Smooth muscle cell (in vitro differentiated cells): ENCODE measurements around the gene HAUS8. TPM values are rescaled to one million over a fixed set of nuclear protein-coding genes. Genes with fewer than 3 reads are reported as not detected.

ENCODE experiments used
- DNase-seq: peaks from one replicate; lab custom pipeline; 2025; ENCODE audit not compliant: unreplicated experiment; lab: John Stamatoyannopoulos, UW
- H2AFZ ChIP-seq: fragments of 200-600 bp; sonication (generic); 2 replicates; pipeline ENCODE4 v1.6.0; 2016; ENCODE audit warnings: antibody characterized with exemption, low read depth, mild to moderate bottlenecking
- H3F3A ChIP-seq: fragments of 200-600 bp; sonication (generic); 2 replicates; pipeline ENCODE4 v1.6.0; 2017; ENCODE audit warnings: antibody characterized with exemption, low read depth
- H3K27ac ChIP-seq: fragments of 200-600 bp; sonication (generic); 2 replicates; pipeline ENCODE4 v1.5.1; 2016; ENCODE audit warnings: low read depth, mild to moderate bottlenecking
- H3K27me3 ChIP-seq: fragments of 200-600 bp; sonication (generic); 2 replicates; pipeline ENCODE4 v1.6.1; 2016; ENCODE audit warnings: low read depth, mild to moderate bottlenecking
- H3K36me3 ChIP-seq: fragments of 200-600 bp; sonication (generic); 2 replicates; pipeline ENCODE4 v1.5.1; 2016; ENCODE audit warnings: low read depth
- H3K4me1 ChIP-seq: fragments of 200-600 bp; sonication (generic); 2 replicates; pipeline ENCODE4 v1.5.1; 2016; ENCODE audit warnings: low read depth
- H3K4me2 ChIP-seq: fragments of 200-600 bp; sonication (generic); 2 replicates; pipeline ENCODE4 v1.6.0; 2016; ENCODE audit warnings: mild to moderate bottlenecking
- H3K4me3 ChIP-seq: fragments of 200-600 bp; sonication (generic); 2 replicates; pipeline ENCODE4 v1.5.1; 2016; ENCODE audit warnings: mild to moderate bottlenecking
- H3K79me2 ChIP-seq: fragments of 200-600 bp; sonication (generic); 2 replicates; pipeline ENCODE4 v1.6.0; 2016; ENCODE audit warnings: low read depth, mild to moderate bottlenecking
- H3K9ac ChIP-seq: fragments of 200-600 bp; sonication (generic); 2 replicates; pipeline ENCODE4 v1.6.0; 2016; ENCODE audit warnings: low read depth
- H3K9me3 ChIP-seq: fragments of 200-600 bp; sonication (generic); replicated peaks from 2 replicates; pipeline ENCODE4 v1.5.1; 2016; ENCODE audit warnings: low read depth
- H4K20me1 ChIP-seq: fragments of 200-600 bp; sonication (generic); 2 replicates; pipeline ENCODE4 v1.6.0; 2016; ENCODE audit warnings: low read depth
- CTCF ChIP-seq: fragments of 200-600 bp; sonication (generic); IDR thresholded peaks from 2 replicates; pipeline ENCODE4 v1.5.1; 2017; ENCODE audit warnings: borderline replicate concordance, mild to moderate bottlenecking, antibody characterized with exemption; ENCODE audit not compliant: insufficient read depth, poor library complexity, severe bottlenecking
- WGBS: methylation state at CpG from one replicate; pipeline ENCODE4 v1.1.7; 2016; ENCODE audit warnings: low lambda C conversion rate; 5-methylcytosine and 5-hydroxymethylcytosine counted together
- polyA plus RNA-seq: library from polyadenylated mRNA; unstranded; fragments of >200 nt; fragmentation: Nextera tagmentation; extraction: Ambion mirVana; gene quantifications from 2 replicates; pipeline ENCODE4 v1.2.1, GENCODE V29; 2016
- total RNA-seq: library from RNA; depleted of rRNA; stranded (reverse); fragments of >200 nt; gene quantifications from 2 replicates; pipeline ENCODE4 v1.2.3, GENCODE V29; 2014

HAUS8 gene
- total and polyA plus RNA-seq, 2 experiments from 2014 or later, result 6.3 to 7.4 TPM

DNA sequence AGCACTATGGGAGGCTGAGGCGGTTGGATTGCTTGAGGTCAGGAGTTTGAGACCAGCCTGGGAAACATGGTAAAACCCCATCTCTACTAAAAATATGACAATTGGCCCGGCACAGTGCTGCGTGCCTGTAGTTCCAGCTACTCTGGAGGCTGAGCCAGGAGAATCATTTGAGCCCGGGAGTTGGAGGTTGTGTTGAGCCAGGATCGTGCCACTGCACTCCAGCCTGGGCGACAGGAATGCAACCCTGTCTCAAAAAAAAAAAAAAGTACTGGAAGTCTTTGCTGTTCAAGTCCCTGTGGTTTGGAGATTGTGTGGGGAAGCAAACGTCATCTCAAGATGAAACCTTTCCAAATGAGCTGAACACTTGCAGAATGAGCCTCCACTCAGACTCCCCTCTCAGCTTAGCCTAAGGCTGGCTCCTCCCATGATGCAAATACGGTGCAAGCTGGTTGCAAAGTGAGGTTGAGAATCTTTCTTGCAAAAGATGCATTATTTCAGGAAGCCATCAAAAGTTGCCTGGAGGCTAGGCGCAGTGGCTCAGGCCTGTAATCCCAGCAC, 46.6 kb upstream of the HAUS8 start:
- H3K4me2 ChIP-seq, result no peak overlapping the region
- H3K36me3 ChIP-seq, result no peaks in the 10 kb centered on the region
- no peak for DNase-seq
- 64% methylated on average over 9 of the region's 9 CpGs for WGBS
- H3K4me3 ChIP-seq, result no peak overlapping the region
- peaks cover 41% of the 10 kb centered on the region for H3K79me2 ChIP-seq
- no peak overlapping the region for H3K9ac ChIP-seq
- peak overlapping the region; percentile 38 for H3K27ac ChIP-seq
- H3K4me1 ChIP-seq, result no peaks in the 10 kb centered on the region
- no peak overlapping the region for H2AFZ ChIP-seq
- no peaks in the 10 kb centered on the region for H3F3A ChIP-seq
- H3K9me3 ChIP-seq, result no peaks in the 10 kb centered on the region
- H4K20me1 ChIP-seq, result peaks cover 58% of the 10 kb centered on the region
- H3K27me3 ChIP-seq, result no peaks in the 10 kb centered on the region
- TF ChIP-seq CTCF, result no peak

- DNase-seq, result no peak
- TF ChIP-seq CTCF, result no peak
- no peak overlapping the region for H3K4me3 ChIP-seq
- no peaks in the 10 kb centered on the region for H3K9me3 ChIP-seq
- H3K79me2 ChIP-seq, result peaks cover 60% of the 10 kb centered on the region
- H3K4me1 ChIP-seq, result no peaks in the 10 kb centered on the region
- H3K9ac ChIP-seq, result no peak overlapping the region
- H3F3A ChIP-seq, result no peaks in the 10 kb centered on the region
- H3K36me3 ChIP-seq, result no peaks in the 10 kb centered on the region
- H3K27me3 ChIP-seq, result no peaks in the 10 kb centered on the region
- 95% methylated on average over 5 of the region's 5 CpGs for WGBS
- H3K4me2 ChIP-seq, result no peak overlapping the region
- H3K27ac ChIP-seq, result no peak overlapping the region
- peaks cover 70% of the 10 kb centered on the region for H4K20me1 ChIP-seq
- H2AFZ ChIP-seq, result no peak overlapping the region
These were observed 43.7 kb upstream of the HAUS8 start for GRCh38 chr19:17118957-17119356.

GRCh38 chr19:17116996-17117702, 41.9 kb upstream of the HAUS8 start:
- Histone ChIP-seq H4K20me1 (peaks cover 75% of the 10 kb centered on the region), H3K79me2 (peaks cover 61% of the 10 kb centered on the region), H3K27ac (no peak overlapping the region)

More at GRCh38 chr19:17116996-17117702, 41.9 kb upstream of the HAUS8 start:
- H3K9ac ChIP-seq, result no peak overlapping the region
- WGBS, result 93% methylated on average over 14 of the region's 14 CpGs
- no peak overlapping the region for H3K4me3 ChIP-seq
- TF ChIP-seq CTCF, result no peak
- no peaks in the 10 kb centered on the region for H3F3A ChIP-seq
- H3K36me3 ChIP-seq, result no peaks in the 10 kb centered on the region
- no peaks in the 10 kb centered on the region for H3K27me3 ChIP-seq
- DNase-seq, result no peak
- no peaks in the 10 kb centered on the region for H3K4me1 ChIP-seq
- no peak overlapping the region for H2AFZ ChIP-seq
- no peak overlapping the region for H3K4me2 ChIP-seq
- H3K9me3 ChIP-seq, result no peaks in the 10 kb centered on the region
